K562 (cell line): ENCODE results near the gene PLAAT5. TPM values are rescaled to one million over a fixed set of nuclear protein-coding genes. Genes with fewer than 3 reads are reported as not detected.

Experiments
- CHCHD3 ChIP-seq: fragments of 250-450 bp; sonication (Bioruptor Pico); IDR thresholded peaks from 2 replicates; pipeline ENCODE4 v2.1.2; 2022; ENCODE audit warnings: mild to moderate bottlenecking
- FOXP1 ChIP-seq: sonication (generic); formaldehyde crosslinking; IDR thresholded peaks from 2 replicates; pipeline ENCODE4 v1.8.0; 2022; ENCODE audit warnings: mild to moderate bottlenecking, missing genetic modification reagents
- HCFC1 ChIP-seq: IDR thresholded peaks from 2 replicates; pipeline ENCODE4 v1.6.1; 2012; ENCODE audit warnings: low read depth, low read length, improper control_type of control experiment
- HDAC1 ChIP-seq, 2 experiments: fragments of 450-650 bp; IDR thresholded peaks; 2 replicates each; pipeline ENCODE4 v1.6.1; 2016 to 2017; ENCODE audit warnings: inconsistent platforms in 1 of 2, mild to moderate bottlenecking in 1 of 2, moderate library complexity in 1 of 2
- KDM4B ChIP-seq, 2 experiments: fragments of 450-650 bp in 1 of 2; sonication (generic) in 1 of 2; IDR thresholded peaks; 2 replicates each; pipeline ENCODE4 v1.6.1; 2016 to 2017; ENCODE audit warnings: borderline replicate concordance in 2 of 2, antibody characterized with exemption in 1 of 2, low read depth in 1 of 2, mild to moderate bottlenecking in 1 of 2
- MNT ChIP-seq, 2 experiments: fragments of 450-650 bp; conservative IDR thresholded peaks; 2 replicates each; pipeline ENCODE4 v1.6.1; 2017; ENCODE audit warnings: mild to moderate bottlenecking in 2 of 2, moderate library complexity in 2 of 2
- MYBL2 ChIP-seq, 2 experiments: fragments of 450-650 bp in 1 of 2; sonication (generic) in 1 of 2; formaldehyde crosslinking in 1 of 2; IDR thresholded peaks; 2 replicates each; pipeline versions ENCODE4 v1.6.1 to v1.8.1; 2017 to 2022; ENCODE audit warnings: borderline replicate concordance in 1 of 2, inconsistent platforms in 1 of 2, low read depth in 1 of 2, mild to moderate bottlenecking in 1 of 2, missing genetic modification reagents in 1 of 2, moderate library complexity in 1 of 2
- NCOA1 ChIP-seq: fragments of 450-650 bp; IDR thresholded peaks from 2 replicates; pipeline ENCODE4 v1.6.1; 2016; ENCODE audit warnings: low read depth
- POLR2H ChIP-seq: IDR thresholded peaks from 2 replicates; pipeline ENCODE4 v1.6.1; 2016; ENCODE audit warnings: missing genetic modification characterization, low read depth, mild to moderate bottlenecking, control low read depth, missing compliant biosample characterization, moderate library complexity
- POU5F1 ChIP-seq: fragments of 150-350 bp; IDR thresholded peaks from 2 replicates; pipeline ENCODE4 v1.6.1; 2014; ENCODE audit warnings: borderline replicate concordance, low read length, low read depth, mild to moderate bottlenecking; ENCODE audit not compliant: partially characterized antibody
- PRMT5 ChIP-seq: sonication (generic); formaldehyde crosslinking; IDR thresholded peaks from 2 replicates; pipeline ENCODE4 v1.5.0; 2020; ENCODE audit warnings: missing genetic modification reagents
- RCOR1 ChIP-seq, 2 experiments: IDR thresholded peaks; 2 replicates each; pipeline ENCODE4 v1.6.1; 2012; ENCODE audit warnings: low read depth in 2 of 2, low read length in 2 of 2, borderline replicate concordance in 1 of 2, improper control_type of control experiment in 1 of 2
- RNF2 ChIP-seq: sonication (generic); IDR thresholded peaks from 2 replicates; pipeline ENCODE4 v1.6.1; 2016
- SIRT6 ChIP-seq: IDR thresholded peaks from one replicate; pipeline ENCODE4 v1.6.1; 2012; ENCODE audit warnings: low read depth, mild to moderate bottlenecking, control low read depth, inconsistent platforms, low read length, moderate library complexity
- SMARCA4 ChIP-seq: fragments of 450-650 bp; IDR thresholded peaks from 2 replicates; pipeline ENCODE4 v1.6.1; 2016
- SREBF1 ChIP-seq: fragments of 150-350 bp; IDR thresholded peaks from 2 replicates; pipeline ENCODE4 v1.6.1; 2014; ENCODE audit warnings: antibody characterized with exemption, low read depth, low read length, borderline replicate concordance
- SRSF1 ChIP-seq: fragments of 200-400 bp; formaldehyde crosslinking; IDR thresholded peaks from 2 replicates; pipeline ENCODE4 v1.6.1; 2017; ENCODE audit warnings: mild to moderate bottlenecking, low read depth, low read length, moderate library complexity
- SRSF3 ChIP-seq: fragments of 200-400 bp; formaldehyde crosslinking; IDR thresholded peaks from 2 replicates; pipeline ENCODE4 v1.6.1; 2016; ENCODE audit warnings: mild to moderate bottlenecking, low read length, moderate library complexity; ENCODE audit not compliant: insufficient read depth
- ZBTB9 ChIP-seq: fragments of 450-650 bp; formaldehyde crosslinking; IDR thresholded peaks from 2 replicates; pipeline ENCODE4 v1.4.0; 2020; ENCODE audit warnings: mild to moderate bottlenecking, moderate library complexity
- ZFP30 ChIP-seq: fragments of 250-450 bp; sonication (Bioruptor Pico); IDR thresholded peaks from 2 replicates; pipeline ENCODE4 v1.8.0; 2022; ENCODE audit warnings: moderate library complexity, mild to moderate bottlenecking, inconsistent platforms, borderline replicate concordance
- ZNF785 ChIP-seq: fragments of 250-450 bp; sonication (Bioruptor Pico); IDR thresholded peaks from 2 replicates; pipeline ENCODE4 v1.4.0; 2020; ENCODE audit warnings: mild to moderate bottlenecking
- polyA plus RNA-seq, 8 experiments: library from polyadenylated mRNA; depleted of rRNA in 4 of 8; stranded (reverse) in 5 of 8; unstranded in 3 of 8; fragments of >200 nt; fragmentation: Nextera tagmentation in 2 of 8; fragmentation: Illumina TruSeq in 1 of 8; extraction: Ambion mirVana in 2 of 8; extraction: Trizol in 1 of 8; gene quantifications; 2 replicates each; pipeline versions ENCODE4 v1.2.1 to v1.2.3, GENCODE V29; 2011 to 2014; ENCODE audit warnings: inconsistent platforms in 1 of 8, missing spikeins in 1 of 8
- total RNA-seq, 7 experiments: library from RNA; depleted of rRNA in 6 of 7; stranded (reverse); fragments of >200 nt in 6 of 7; fragmentation: Illumina TruSeq in 2 of 7; extraction: Trizol in 2 of 7; gene quantifications; 2 replicates each; pipeline versions ENCODE4 v1.2.1 to v1.2.3, GENCODE V29; 2011 to 2021; ENCODE audit warnings: low replicate concordance in 1 of 7
- TF ChIP-seq, protein P1 (sequence below): IDR thresholded peaks from 2 replicates; pipeline ENCODE4 v1.6.1; 2011; ENCODE audit not compliant: insufficient read length; ENCODE audit errors: extremely low read depth
- TF ChIP-seq, protein P2 (sequence below): fragments of 450-650 bp; formaldehyde crosslinking; conservative IDR thresholded peaks from 2 replicates; pipeline ENCODE4 v1.4.0; 2022; ENCODE audit warnings: mild to moderate bottlenecking, missing genetic modification characterization

PLAAT5 gene
- total and polyA plus RNA-seq, 9 of the 15 experiments (the other 6 are each of a cell fraction or from before 2014, with no cell fraction given) = not detected

DNA sequence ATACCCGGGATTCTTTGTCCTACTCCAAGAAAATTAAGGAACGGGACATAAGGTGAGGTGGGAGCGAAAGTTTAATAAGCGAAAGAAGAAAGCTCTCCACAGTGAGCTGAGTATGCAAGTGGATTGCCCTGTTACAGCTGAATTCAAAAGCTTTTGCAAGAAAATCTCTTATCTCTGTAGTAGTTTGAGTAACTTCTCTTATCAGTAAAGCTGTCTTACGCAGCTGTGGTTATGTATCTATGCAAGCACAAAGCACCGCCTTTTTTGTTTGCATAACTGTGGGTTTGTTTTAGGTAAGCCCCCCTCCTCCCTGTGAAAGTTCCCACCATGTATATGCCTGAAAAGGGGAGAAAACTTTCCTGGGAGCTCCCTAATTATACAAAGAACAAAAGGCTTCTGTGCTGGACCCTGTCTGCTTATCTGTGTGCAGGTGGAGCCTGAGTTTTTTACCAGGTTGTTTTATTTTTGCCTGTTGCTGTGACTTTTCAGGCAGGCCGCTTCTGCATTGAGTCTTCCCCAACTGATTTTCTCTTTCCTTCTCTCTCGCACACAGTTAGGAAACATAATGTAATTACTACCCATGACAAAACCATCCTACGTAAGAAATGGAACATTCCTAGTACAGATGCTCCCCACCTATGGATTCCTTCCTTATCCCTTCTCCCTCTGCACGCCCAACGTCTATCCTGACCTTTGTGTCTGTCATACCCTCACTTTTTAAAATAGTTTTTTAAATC, 837 bp upstream of the PLAAT5 start (continued):
- TF ChIP-seq KDM4B (IDR thresholded peaks at IDR 0.05; ENCODE audit: borderline replicate concordance in 2 of 2, low read depth in 1 of 2) = no peak
- TF ChIP-seq, protein P1, sequence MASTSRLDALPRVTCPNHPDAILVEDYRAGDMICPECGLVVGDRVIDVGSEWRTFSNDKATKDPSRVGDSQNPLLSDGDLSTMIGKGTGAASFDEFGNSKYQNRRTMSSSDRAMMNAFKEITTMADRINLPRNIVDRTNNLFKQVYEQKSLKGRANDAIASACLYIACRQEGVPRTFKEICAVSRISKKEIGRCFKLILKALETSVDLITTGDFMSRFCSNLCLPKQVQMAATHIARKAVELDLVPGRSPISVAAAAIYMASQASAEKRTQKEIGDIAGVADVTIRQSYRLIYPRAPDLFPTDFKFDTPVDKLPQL = no peak
- TF ChIP-seq SRSF1 = no peak
- TF ChIP-seq SIRT6 = no peak
- TF ChIP-seq MNT (conservative IDR thresholded peaks at IDR 0.05) = 0 out of 4 replicates have a peak, but pooled peaks of 1 of the 2 experiments have one; percentile 25
- no peak for TF ChIP-seq POLR2H (tag)
- no peak; a peak in 1 of 4 replicates for TF ChIP-seq HDAC1 (IDR thresholded peaks at IDR 0.05)
- TF ChIP-seq CHCHD3 = no peak
- no peak for TF ChIP-seq SRSF3
- TF ChIP-seq RNF2 = no peak
- no peak for TF ChIP-seq HCFC1
- TF ChIP-seq ZNF785 = no peak
- TF ChIP-seq POU5F1 = no peak
- TF ChIP-seq SMARCA4 = peak; percentile 84
- TF ChIP-seq ZBTB9 = no peak
- no peak for TF ChIP-seq FOXP1 (CRISPR knock-in tag)
- no peak for TF ChIP-seq ZFP30 (CRISPR knock-in tag)
- TF ChIP-seq NCOA1 = no peak
- TF ChIP-seq, protein P2, sequence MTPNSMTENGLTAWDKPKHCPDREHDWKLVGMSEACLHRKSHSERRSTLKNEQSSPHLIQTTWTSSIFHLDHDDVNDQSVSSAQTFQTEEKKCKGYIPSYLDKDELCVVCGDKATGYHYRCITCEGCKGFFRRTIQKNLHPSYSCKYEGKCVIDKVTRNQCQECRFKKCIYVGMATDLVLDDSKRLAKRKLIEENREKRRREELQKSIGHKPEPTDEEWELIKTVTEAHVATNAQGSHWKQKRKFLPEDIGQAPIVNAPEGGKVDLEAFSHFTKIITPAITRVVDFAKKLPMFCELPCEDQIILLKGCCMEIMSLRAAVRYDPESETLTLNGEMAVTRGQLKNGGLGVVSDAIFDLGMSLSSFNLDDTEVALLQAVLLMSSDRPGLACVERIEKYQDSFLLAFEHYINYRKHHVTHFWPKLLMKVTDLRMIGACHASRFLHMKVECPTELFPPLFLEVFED (CRISPR knock-in tag) = no peak
- no peak for TF ChIP-seq SREBF1
- TF ChIP-seq MYBL2 (IDR thresholded peaks at IDR 0.05; ENCODE audit: low read depth) = no peak
- TF ChIP-seq MYBL2 (CRISPR knock-in tag; IDR thresholded peaks at IDR 0.05; ENCODE audit: borderline replicate concordance) = no peak
- TF ChIP-seq RCOR1 (IDR thresholded peaks at IDR 0.05; ENCODE audit: borderline replicate concordance in 1 of 2, low read depth in 2 of 2, low read length in 2 of 2) = peak; percentile 37 to 80; a peak in 2 of 4 replicates
- no peak for TF ChIP-seq PRMT5
